ENCODE results near the gene ACRV1. TPM values are rescaled to one million over a fixed set of nuclear protein-coding genes. Genes with fewer than 3 reads are reported as not detected.

Gene ACRV1
- total and polyA plus RNA-seq, 2 of the 4 experiments (the other 2 are of a cell fraction), result not detected

- Histone ChIP-seq H4K20me1 (ENCODE audit: insufficient read depth, low read length) (no peaks in the 10 kb centered on the region), H3K9me1 (ENCODE audit: insufficient read depth, low read length) (no peaks in the 10 kb centered on the region; the same call in 1 of the 2 replicates), H2BK20ac (ENCODE audit: low read depth, low read length) (no peak overlapping the region), H3K27ac (ENCODE audit: insufficient read depth, low read length) (no peak overlapping the region), H3K4me3 (ENCODE audit: insufficient read depth, low read depth, low read length) (no peak overlapping the region), H3K79me1 (ENCODE audit: low read depth in 1 of 2, low read length in 2 of 2) (no peaks in the 10 kb centered on the region), H2BK120ac (ENCODE audit: low read depth, low read length) (no peak overlapping the region), H4K8ac (ENCODE audit: low read depth in 2 of 2, low read length in 2 of 2) (no peak overlapping the region), H3K9ac (ENCODE audit: low read depth, low read length) (no peak overlapping the region), H3K56ac (ENCODE audit: extremely low read depth, insufficient read depth, low read length) (no peak overlapping the region), H3K27me3 (ENCODE audit: control insufficient read depth, insufficient read depth, low read length) (no peaks in the 10 kb centered on the region), H4K5ac (ENCODE audit: low read depth, low read length) (no peak overlapping the region), H2BK5ac (ENCODE audit: low read depth, low read length, poor library complexity, severe bottlenecking) (no peak overlapping the region), H2BK15ac (ENCODE audit: low read depth, low read length) (no peak overlapping the region), H3K4ac (ENCODE audit: low read depth, low read length) (no peak overlapping the region), H3K14ac (replicated peaks; ENCODE audit: low read depth, low read length) (no peak overlapping the region), H2AK9ac (replicated peaks; ENCODE audit: low read depth, low read length, poor library complexity) (no peak overlapping the region), H3K23ac (ENCODE audit: low read depth, low read length) (no peak overlapping the region), H3K18ac (ENCODE audit: low read depth, low read length) (no peak overlapping the region), H3K4me2 (ENCODE audit: low read depth, low read length) (no peak overlapping the region), H4K91ac (ENCODE audit: insufficient read depth, low read depth, low read length) (no peak overlapping the region), H3K36me3 (ENCODE audit: control insufficient read depth, insufficient read depth, low read length) (no peaks in the 10 kb centered on the region), H3K4me1 (ENCODE audit: control insufficient read depth, insufficient read depth, low read length) (no peaks in the 10 kb centered on the region), H2AFZ (replicated peaks; ENCODE audit: low read length, poor library complexity) (no peak overlapping the region), H3K9me3 (ENCODE audit: control insufficient read depth, insufficient read depth, low read length) (no peaks in the 10 kb centered on the region), H2AK5ac (ENCODE audit: low read depth, low read length) (no peak overlapping the region)
- ChIA-PET CTCF (interaction anchor here (1.4 kb wide), 1 partner anchor 10 kb away, joined by 5 read pairs; no protein-coding TSS in a partner anchor), POLR2A (ENCODE audit: unreplicated experiment) (no interaction called here)
- intact Hi-C loops (cut with micrococcal nuclease), result no loop called here
- dilution Hi-C loops (cut with HindIII; ENCODE audit: low sequenced_read_pairs, unreplicated experiment), result no loop called here
- TF ChIP-seq RFX5 (IDR thresholded peaks at IDR 0.05; ENCODE audit: low read depth, low read length), result no peak
- TF ChIP-seq SMC3 (IDR thresholded peaks at IDR 0.05; ENCODE audit: low read depth, low read length), result no peak
- TF ChIP-seq CHD1 (IDR thresholded peaks at IDR 0.05; ENCODE audit: low read depth, low read length), result no peak
- TF ChIP-seq, protein P1, sequence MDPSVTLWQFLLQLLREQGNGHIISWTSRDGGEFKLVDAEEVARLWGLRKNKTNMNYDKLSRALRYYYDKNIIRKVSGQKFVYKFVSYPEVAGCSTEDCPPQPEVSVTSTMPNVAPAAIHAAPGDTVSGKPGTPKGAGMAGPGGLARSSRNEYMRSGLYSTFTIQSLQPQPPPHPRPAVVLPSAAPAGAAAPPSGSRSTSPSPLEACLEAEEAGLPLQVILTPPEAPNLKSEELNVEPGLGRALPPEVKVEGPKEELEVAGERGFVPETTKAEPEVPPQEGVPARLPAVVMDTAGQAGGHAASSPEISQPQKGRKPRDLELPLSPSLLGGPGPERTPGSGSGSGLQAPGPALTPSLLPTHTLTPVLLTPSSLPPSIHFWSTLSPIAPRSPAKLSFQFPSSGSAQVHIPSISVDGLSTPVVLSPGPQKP (IDR thresholded peaks at IDR 0.05; ENCODE audit: borderline replicate concordance, low read depth, low read length), result no peak
- TF ChIP-seq RAD21 (IDR thresholded peaks at IDR 0.05; ENCODE audit: low read length), result no peak
- no peak for TF ChIP-seq MXI1 (IDR thresholded peaks at IDR 0.05; ENCODE audit: borderline replicate concordance, low read depth, low read length)
- TF ChIP-seq CEBPB (IDR thresholded peaks at IDR 0.05; ENCODE audit: low read depth, low read length), result no peak
- no peak for TF ChIP-seq BHLHE40 (IDR thresholded peaks at IDR 0.05; ENCODE audit: low read depth, low read length)
- TF ChIP-seq RCOR1 (IDR thresholded peaks at IDR 0.05; ENCODE audit: insufficient replicate concordance, low read length), result no peak
- no peak for TF ChIP-seq NFE2L2 (IDR thresholded peaks at IDR 0.05; ENCODE audit: low read depth, low read length)
- TF ChIP-seq MAZ (IDR thresholded peaks at IDR 0.05; ENCODE audit: borderline replicate concordance, low read depth, low read length), result no peak
- TF ChIP-seq POLR2A (IDR thresholded peaks at IDR 0.05; ENCODE audit: low read depth, low read length), result no peak
- no peak for ATAC-seq (ENCODE audit: low read depth)
- no TSS peak for BruUV-seq (replicated peaks)
- in situ Hi-C loops (cut with MboI; ENCODE audit: low sequenced_read_pairs), result no loop called here
- 100% methylated on average over 1 of the region's 2 CpGs; no CpG with 5 or more reads in 1 of the 2 experiments for WGBS, 2 experiments (ENCODE audit: extremely low coverage in 2 of 2, insufficient read length in 1 of 2)
- no peak for DNase-seq
These were observed 9.4 kb upstream of the ACRV1 start for GRCh38 chr11:125690006-125690405.
